PC-9 (cell line): ENCODE measurements around the gene TYROBP. TPM values are rescaled to one million over a fixed set of nuclear protein-coding genes. Genes with fewer than 3 reads are reported as not detected.

Experiments
- BruUV-seq: library from RNA; stranded (reverse); fragments of 400-500 nt; replicated peaks from 2 replicates; lab custom pipeline; 2021; lab: Mats Ljungman, UMichigan
- CTCF ChIA-PET: fragments of 300-600 bp; sonication (Branson Sonifier 250); formaldehyde crosslinking; loops from one replicate; lab custom pipeline; 2022; ENCODE audit warnings: antibody characterized with exemption; lab: Charles Lee
- POLR2A ChIA-PET: fragments of 300-600 bp; sonication (Branson Sonifier 250); formaldehyde crosslinking; loops from one replicate; lab custom pipeline; 2022; ENCODE audit warnings: antibody characterized with exemption; ENCODE audit not compliant: unreplicated experiment; lab: Charles Lee
- DNase-seq, 2 experiments: peaks; one replicate each; pipeline versions ENCODE4 v3.0.0 to v3.0.0-alpha.2; 2015 to 2022; ENCODE audit warnings: mixed read lengths in 1 of 2
- H2AFZ ChIP-seq: fragments of 200-600 bp; sonication (generic); 2 replicates; pipeline ENCODE4 v1.8.1; 2017; ENCODE audit warnings: antibody characterized with exemption
- H3F3A ChIP-seq: fragments of 200-600 bp; sonication (generic); 2 replicates; pipeline ENCODE4 v1.8.1; 2017; ENCODE audit warnings: antibody characterized with exemption, mild to moderate bottlenecking, low read depth; ENCODE audit not compliant: insufficient read depth
- H3K27ac ChIP-seq: fragments of 200-600 bp; sonication (generic); 2 replicates; pipeline ENCODE4 v1.6.1; 2016; ENCODE audit warnings: mixed run types
- H3K27me3 ChIP-seq: fragments of 200-600 bp; sonication (generic); 2 replicates; pipeline ENCODE4 v1.6.1; 2016; ENCODE audit warnings: low read depth, mixed run types; ENCODE audit not compliant: insufficient read depth
- H3K36me3 ChIP-seq: fragments of 200-600 bp; sonication (generic); 2 replicates; pipeline ENCODE4 v1.6.1; 2016; ENCODE audit warnings: low read depth, mixed run types
- H3K4me1 ChIP-seq: fragments of 200-600 bp; sonication (generic); replicated peaks from 2 replicates; pipeline ENCODE4 v1.6.1; 2016; ENCODE audit warnings: mixed run types; ENCODE audit not compliant: insufficient read depth
- H3K4me2 ChIP-seq: fragments of 200-600 bp; sonication (generic); 2 replicates; pipeline ENCODE4 v1.6.1; 2017; ENCODE audit warnings: mixed run types
- H3K4me3 ChIP-seq: fragments of 200-600 bp; sonication (generic); 2 replicates; pipeline ENCODE4 v1.6.1; 2016; ENCODE audit warnings: mixed run types
- H3K79me2 ChIP-seq: fragments of 200-600 bp; sonication (generic); 2 replicates; pipeline ENCODE4 v1.6.1; 2017; ENCODE audit warnings: low read depth, mixed run types
- H3K9me2 ChIP-seq: fragments of 200-600 bp; sonication (generic); 2 replicates; pipeline ENCODE4 v1.8.1; 2017; ENCODE audit warnings: mild to moderate bottlenecking; ENCODE audit not compliant: insufficient read depth
- H3K9me3 ChIP-seq: fragments of 200-600 bp; sonication (generic); 2 replicates; pipeline ENCODE4 v1.8.1; 2016; ENCODE audit warnings: low read depth; ENCODE audit not compliant: insufficient read depth
- H4K20me1 ChIP-seq: fragments of 200-600 bp; sonication (generic); 2 replicates; pipeline ENCODE4 v1.8.1; 2017; ENCODE audit not compliant: insufficient read depth
- EZH2 ChIP-seq: fragments of 200-600 bp; sonication (generic); IDR thresholded peaks from 2 replicates; pipeline ENCODE4 v1.8.0; 2017; ENCODE audit warnings: antibody characterized with exemption, low read depth
- intact Hi-C: fragments of 100-400 bp; cut with micrococcal nuclease; formaldehyde crosslinking; loops from one replicate; pipeline ENCODE4 v1.10.0; 2022; ENCODE audit not compliant: unreplicated experiment
- total RNA-seq: library from RNA; stranded (reverse); gene quantifications from 2 replicates; pipeline ENCODE4 v1.2.3, GENCODE V29; 2021
- TF ChIP-seq, protein P1 (sequence below): fragments of 200-600 bp; sonication (generic); conservative IDR thresholded peaks from 2 replicates; pipeline ENCODE4 v1.6.1; 2017; ENCODE audit warnings: mixed run types, antibody characterized with exemption, mild to moderate bottlenecking, moderate library complexity

Gene TYROBP
- total RNA-seq, 1 experiment from 2014 or later = not detected

DNA sequence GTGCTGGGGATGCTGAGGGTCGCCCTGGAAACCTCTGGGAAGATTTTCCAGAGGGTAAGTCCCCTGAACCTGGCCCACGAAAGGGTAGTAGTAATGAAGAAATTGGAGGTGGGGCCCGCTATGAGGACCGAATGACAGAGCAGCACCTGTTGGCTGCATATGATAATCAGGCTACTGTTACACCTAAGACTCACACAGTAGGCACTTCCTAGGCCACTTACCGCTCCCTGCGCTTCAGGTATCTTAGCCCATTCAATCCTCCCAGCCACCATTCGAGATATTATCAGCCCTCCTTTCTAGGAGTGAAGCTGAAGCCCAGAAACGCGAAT lies 23.7 kb upstream of the TYROBP start:
- 0 out of 2 replicates have a peak, but pooled peaks cover 3% of the 10 kb centered on the region for H3K79me2 ChIP-seq
- no peaks in the 10 kb centered on the region for H3K9me2 ChIP-seq
- H4K20me1 ChIP-seq = no peaks in the 10 kb centered on the region; the same call in 1 of the 2 replicates
- peaks cover 9% of the 10 kb centered on the region; the same call in 1 of the 2 replicates for H3F3A ChIP-seq
- ChIA-PET POLR2A (interaction anchor here (0.6 kb wide), 2 partner anchors 10 to 148 kb away, joined by 10 read pairs; no protein-coding TSS in a partner anchor), CTCF (interaction anchor here (0.7 kb wide), 2 partner anchors 12 to 557 kb away, joined by 3 read pairs; partner anchors contain the start of gene ZNF566)
- H3K9me3 ChIP-seq = no peaks in the 10 kb centered on the region
- TF ChIP-seq, protein P1, sequence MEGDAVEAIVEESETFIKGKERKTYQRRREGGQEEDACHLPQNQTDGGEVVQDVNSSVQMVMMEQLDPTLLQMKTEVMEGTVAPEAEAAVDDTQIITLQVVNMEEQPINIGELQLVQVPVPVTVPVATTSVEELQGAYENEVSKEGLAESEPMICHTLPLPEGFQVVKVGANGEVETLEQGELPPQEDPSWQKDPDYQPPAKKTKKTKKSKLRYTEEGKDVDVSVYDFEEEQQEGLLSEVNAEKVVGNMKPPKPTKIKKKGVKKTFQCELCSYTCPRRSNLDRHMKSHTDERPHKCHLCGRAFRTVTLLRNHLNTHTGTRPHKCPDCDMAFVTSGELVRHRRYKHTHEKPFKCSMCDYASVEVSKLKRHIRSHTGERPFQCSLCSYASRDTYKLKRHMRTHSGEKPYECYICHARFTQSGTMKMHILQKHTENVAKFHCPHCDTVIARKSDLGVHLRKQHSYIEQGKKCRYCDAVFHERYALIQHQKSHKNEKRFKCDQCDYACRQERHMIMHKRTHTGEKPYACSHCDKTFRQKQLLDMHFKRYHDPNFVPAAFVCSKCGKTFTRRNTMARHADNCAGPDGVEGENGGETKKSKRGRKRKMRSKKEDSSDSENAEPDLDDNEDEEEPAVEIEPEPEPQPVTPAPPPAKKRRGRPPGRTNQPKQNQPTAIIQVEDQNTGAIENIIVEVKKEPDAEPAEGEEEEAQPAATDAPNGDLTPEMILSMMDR = peak; percentile 13; the same call in 1 of the 2 replicates
- no peak for TF ChIP-seq EZH2
- H3K4me1 ChIP-seq = peaks cover 17% of the 10 kb centered on the region
- H3K4me2 ChIP-seq = peak overlapping the region; percentile 37
- BruUV-seq = no TSS peak
- DNase-seq = no peak
- peak overlapping the region; percentile 7; the same call in 1 of the 2 replicates for H3K4me3 ChIP-seq
- no peak overlapping the region for H3K27ac ChIP-seq
- intact Hi-C loops = loop anchor here (1.0 to 10.0 kb wide), 7 partner anchors 32 to 617 kb away; partner anchors contain the start of genes LIN37, NFKBID and TMEM147
- H3K36me3 ChIP-seq = no peaks in the 10 kb centered on the region
- 0 out of 2 replicates have a peak overlapping the region, but pooled peaks have one; percentile 53 for H2AFZ ChIP-seq
- peaks cover 9% of the 10 kb centered on the region; the same call in 1 of the 2 replicates for H3K27me3 ChIP-seq

DNA sequence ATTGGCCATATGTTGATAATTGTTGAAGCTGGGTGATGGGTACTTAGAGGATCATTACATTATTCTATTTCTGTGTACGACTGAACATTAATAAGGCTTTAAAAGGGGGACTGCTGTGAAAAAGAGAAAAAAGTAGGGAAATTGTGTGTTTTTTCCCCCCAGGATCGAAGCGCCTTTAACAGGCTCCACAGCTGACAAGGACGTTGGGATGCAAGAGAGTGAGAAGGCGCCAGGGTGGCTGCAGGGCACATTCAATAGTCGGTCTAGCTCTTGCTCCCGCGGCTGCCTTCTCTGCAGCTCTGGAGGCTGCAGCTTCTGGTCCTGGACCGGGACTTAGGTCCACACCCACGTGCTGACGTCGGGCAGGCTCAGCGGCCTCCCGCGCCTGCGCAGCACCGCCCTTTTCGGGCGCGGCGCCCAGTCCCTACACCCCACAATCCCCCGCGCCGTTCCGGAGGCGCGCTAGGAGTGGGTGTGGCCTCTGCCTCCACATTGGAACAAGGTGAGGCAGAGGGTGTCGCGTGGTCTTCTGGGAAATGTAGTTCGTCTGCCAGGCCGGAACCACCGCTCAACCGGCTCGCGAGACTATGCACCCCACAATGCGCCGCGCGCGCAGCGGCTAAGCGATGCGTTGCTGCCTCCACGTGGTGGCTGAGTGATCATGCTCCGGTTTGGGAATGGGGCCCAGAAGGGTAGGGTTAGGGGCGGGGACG lies 23.2 kb upstream of the TYROBP start:
- H3F3A ChIP-seq = peaks cover 9% of the 10 kb centered on the region; the same call in 1 of the 2 replicates
- peaks cover 13% of the 10 kb centered on the region for H3K27me3 ChIP-seq
- no peak overlapping the region for H3K27ac ChIP-seq
- no peak for TF ChIP-seq EZH2
- TF ChIP-seq, protein P1 = peak; percentile 80
- peaks cover 16% of the 10 kb centered on the region for H3K4me1 ChIP-seq
- H3K79me2 ChIP-seq = no peaks in the 10 kb centered on the region
- POLR2A ChIA-PET = interaction anchor here (0.5 to 0.6 kb wide), 5 partner anchors 10 to 186 kb away, joined by 3 to 10 read pairs (median 6); partner anchors contain the start of genes LIN37, PSENEN and U2AF1L4
- no peaks in the 10 kb centered on the region for H3K36me3 ChIP-seq
- H3K4me3 ChIP-seq = peak overlapping the region; percentile 55
- peak overlapping the region; percentile 92 for H3K4me2 ChIP-seq
- H4K20me1 ChIP-seq = no peaks in the 10 kb centered on the region
- no peaks in the 10 kb centered on the region for H3K9me2 ChIP-seq
- H2AFZ ChIP-seq = peak overlapping the region; percentile 81
- no TSS peak for BruUV-seq
- H3K9me3 ChIP-seq = no peaks in the 10 kb centered on the region
- CTCF ChIA-PET = interaction anchor here (0.5 to 0.9 kb wide), 9 partner anchors 13 to 558 kb away, joined by 3 to 7 read pairs (median 3); partner anchors contain the start of genes LIN37 and ZNF566
- DNase-seq = peak; percentile 96 to 99
- intact Hi-C loops = loop anchor here (1.0 to 10.0 kb wide), 7 partner anchors 31 to 617 kb away; partner anchors contain the start of genes LIN37, NFKBID and TMEM147

DNA sequence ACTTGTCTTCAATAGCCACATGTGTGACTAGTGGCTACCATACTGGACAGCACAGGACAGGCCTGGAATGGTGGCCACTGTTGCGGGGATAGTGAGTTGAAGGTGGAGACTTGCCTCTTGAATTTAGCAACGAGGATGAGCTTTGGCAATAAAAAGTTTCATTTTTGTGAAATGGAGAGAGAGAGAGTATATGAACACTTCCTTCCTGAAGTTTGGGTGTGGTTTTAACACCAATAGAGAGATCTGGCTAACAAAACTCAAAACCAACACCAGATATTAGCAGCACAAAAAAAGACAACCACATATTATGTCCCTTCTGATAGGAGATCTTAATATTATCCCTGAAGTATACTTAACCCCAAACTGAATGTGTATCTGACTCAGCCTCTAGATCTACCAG lies 21.8 kb upstream of the TYROBP start:
- H2AFZ ChIP-seq = no peak overlapping the region
- intact Hi-C loops = loop anchor here (5.0 to 10.0 kb wide), 2 partner anchors 383 to 615 kb away; partner anchors contain the start of gene TMEM147
- DNase-seq = no peak

More for the DNA sequence above, 21.8 kb upstream of the TYROBP start:
- no peaks in the 10 kb centered on the region for H3K36me3 ChIP-seq
- no peaks in the 10 kb centered on the region for H3K9me2 ChIP-seq
- H3K27me3 ChIP-seq = peaks cover 23% of the 10 kb centered on the region
- no peak overlapping the region for H3K27ac ChIP-seq
- no peaks in the 10 kb centered on the region for H4K20me1 ChIP-seq
- CTCF ChIA-PET = no interaction called here
- no TSS peak for BruUV-seq
- peaks cover 7% of the 10 kb centered on the region; the same call in 1 of the 2 replicates for H3K4me1 ChIP-seq
- H3K9me3 ChIP-seq = no peaks in the 10 kb centered on the region
- peaks cover 9% of the 10 kb centered on the region; the same call in 1 of the 2 replicates for H3F3A ChIP-seq
- no peak overlapping the region for H3K4me3 ChIP-seq
- TF ChIP-seq, protein P1 = no peak
- TF ChIP-seq EZH2 = no peak
- POLR2A ChIA-PET = interaction anchor here (0.6 kb wide), 1 partner anchor 68 kb away, joined by 17 read pairs; no protein-coding TSS in a partner anchor
- no peak overlapping the region for H3K4me2 ChIP-seq
- no peaks in the 10 kb centered on the region for H3K79me2 ChIP-seq
